OCI-LY7 (cell line): ENCODE data around the gene ZNF771. TPM values are rescaled to one million over a fixed set of nuclear protein-coding genes. Genes with fewer than 3 reads are reported as not detected.

Experiments
- BruUV-seq: library from RNA; stranded (reverse); fragments of 400-500 nt; replicated peaks from 2 replicates; lab custom pipeline; 2021; lab: Mats Ljungman, UMichigan
- CTCF ChIA-PET: fragments of 300-600 bp; sonication (Branson Sonifier 250); formaldehyde crosslinking; loops from one replicate; lab custom pipeline; 2022; ENCODE audit warnings: antibody characterized with exemption; ENCODE audit not compliant: unreplicated experiment; lab: Charles Lee
- POLR2A ChIA-PET: fragments of 300-600 bp; sonication (Branson Sonifier 250); formaldehyde crosslinking; loops from one replicate; lab custom pipeline; 2022; ENCODE audit warnings: antibody characterized with exemption; lab: Charles Lee
- DNase-seq: peaks from one replicate; pipeline ENCODE4 v3.0.0-alpha.2; 2015; ENCODE audit warnings: low spot score
- H2AFZ ChIP-seq: fragments of 200-600 bp; sonication (generic), shearing (Covaris generic); 2 replicates; pipeline ENCODE4 v1.6.1; 2014; ENCODE audit warnings: mild to moderate bottlenecking, antibody characterized with exemption, low read length, moderate library complexity
- H3K27ac ChIP-seq: fragments of 200-600 bp; sonication (generic); 2 replicates; pipeline ENCODE4 v1.5.1; 2014; ENCODE audit warnings: mixed run types, low read depth, mild to moderate bottlenecking, moderate library complexity, low read length, inconsistent platforms; ENCODE audit not compliant: poor library complexity, severe bottlenecking
- H3K36me3 ChIP-seq: fragments of 200-600 bp; sonication (generic); 2 replicates; pipeline ENCODE4 v1.6.1; 2014; ENCODE audit warnings: mild to moderate bottlenecking, antibody characterized with exemption, low read length, moderate library complexity, mixed read lengths; ENCODE audit not compliant: insufficient read depth
- H3K4me1 ChIP-seq: fragments of 200-600 bp; sonication (generic); 2 replicates; pipeline ENCODE4 v1.5.1; 2014; ENCODE audit warnings: mild to moderate bottlenecking, low read length; ENCODE audit not compliant: insufficient read depth, poor library complexity, severe bottlenecking
- H3K4me2 ChIP-seq: fragments of 200-600 bp; sonication (generic); 2 replicates; pipeline ENCODE4 v1.6.1; 2014; ENCODE audit warnings: mild to moderate bottlenecking, low read length
- H3K4me3 ChIP-seq: fragments of 200-600 bp; sonication (generic); 2 replicates; pipeline ENCODE4 v1.5.1; 2014; ENCODE audit warnings: mild to moderate bottlenecking, low read depth, low read length; ENCODE audit not compliant: poor library complexity, severe bottlenecking
- H3K79me2 ChIP-seq: fragments of 200-600 bp; sonication (generic); 2 replicates; pipeline ENCODE4 v1.6.1; 2016; ENCODE audit warnings: low read depth, mild to moderate bottlenecking, low read length, moderate library complexity, mixed read lengths; ENCODE audit not compliant: insufficient read depth
- H3K9me2 ChIP-seq: fragments of 200-600 bp; sonication (generic); 2 replicates; pipeline ENCODE4 v1.6.1; 2016; ENCODE audit warnings: mild to moderate bottlenecking, low read length, mixed read lengths; ENCODE audit not compliant: insufficient read depth
- H3K9me3 ChIP-seq: fragments of 200-600 bp; sonication (generic); 2 replicates; pipeline ENCODE4 v1.6.1; 2014; ENCODE audit warnings: mild to moderate bottlenecking, mixed run types, low read length, mixed read lengths
- H4K20me1 ChIP-seq: fragments of 200-600 bp; sonication (generic); 2 replicates; pipeline ENCODE4 v1.6.1; 2014; ENCODE audit warnings: mild to moderate bottlenecking, antibody characterized with exemption, low read length, moderate library complexity, mixed read lengths; ENCODE audit not compliant: insufficient read depth
- EZH2phosphoT487 ChIP-seq: fragments of 200-600 bp; sonication (generic); IDR thresholded peaks from 2 replicates; pipeline ENCODE4 v1.6.1; 2018; ENCODE audit warnings: low read depth, borderline replicate concordance, mild to moderate bottlenecking, mixed run types, antibody characterized with exemption, low read length, moderate library complexity, mixed read lengths
- intact Hi-C: fragments of 100-400 bp; cut with micrococcal nuclease; formaldehyde crosslinking; loops from one replicate; pipeline ENCODE4 v1.10.0; 2022; ENCODE audit not compliant: unreplicated experiment
- total RNA-seq, 2 experiments: library from RNA; depleted of rRNA in 1 of 2; stranded (reverse); fragments of >200 nt in 1 of 2; shearing (Covaris generic) in 1 of 2; gene quantifications; 2 replicates each; pipeline ENCODE4 v1.2.3, GENCODE V29; 2014 to 2022
- TF ChIP-seq, protein P1 (sequence below): fragments of 200-600 bp; sonication (generic); conservative IDR thresholded peaks from 2 replicates; pipeline ENCODE4 v1.5.1; 2014; ENCODE audit warnings: mild to moderate bottlenecking, antibody characterized with exemption, low read length, moderate library complexity, mixed read lengths

The ZNF771 gene
- total RNA-seq, 2 experiments from 2014 or later = 6.4 to 10.8 TPM

DNA sequence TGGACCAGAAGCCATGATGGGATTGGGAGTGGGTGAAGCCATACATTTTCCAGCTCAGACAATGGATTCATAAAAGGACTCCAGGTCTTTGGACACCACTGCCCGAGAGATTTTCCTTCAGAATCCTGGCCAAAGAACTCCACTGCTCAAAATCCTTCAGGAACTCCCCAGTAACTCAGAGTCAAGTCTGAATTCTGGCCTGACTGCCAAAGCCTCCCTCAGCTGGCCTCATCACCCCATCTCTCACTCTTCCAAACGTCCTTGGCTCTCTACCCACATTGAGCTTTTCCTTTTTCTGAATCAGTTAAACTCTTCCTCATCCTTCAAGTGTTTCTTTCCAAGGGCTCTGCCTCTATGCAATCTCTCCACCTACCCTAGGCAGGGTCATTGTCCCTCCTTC lies 23.9 kb upstream of the ZNF771 start:
- Histone ChIP-seq H3K79me2 (peaks cover 35% of the 10 kb centered on the region; the same call in 1 of the 2 replicates), H3K9me2 (no peaks in the 10 kb centered on the region), H3K9me3 (no peaks in the 10 kb centered on the region), H3K4me2 (peak overlapping the region; percentile 98), H2AFZ (no peak overlapping the region; the same call in 1 of the 2 replicates), H3K36me3 (peaks cover 19% of the 10 kb centered on the region), H3K4me3 (peak overlapping the region; percentile 85), H3K4me1 (peaks cover 42% of the 10 kb centered on the region), H3K27ac (peak overlapping the region; percentile 97), H4K20me1 (no peaks in the 10 kb centered on the region)
- TF ChIP-seq, protein P1, sequence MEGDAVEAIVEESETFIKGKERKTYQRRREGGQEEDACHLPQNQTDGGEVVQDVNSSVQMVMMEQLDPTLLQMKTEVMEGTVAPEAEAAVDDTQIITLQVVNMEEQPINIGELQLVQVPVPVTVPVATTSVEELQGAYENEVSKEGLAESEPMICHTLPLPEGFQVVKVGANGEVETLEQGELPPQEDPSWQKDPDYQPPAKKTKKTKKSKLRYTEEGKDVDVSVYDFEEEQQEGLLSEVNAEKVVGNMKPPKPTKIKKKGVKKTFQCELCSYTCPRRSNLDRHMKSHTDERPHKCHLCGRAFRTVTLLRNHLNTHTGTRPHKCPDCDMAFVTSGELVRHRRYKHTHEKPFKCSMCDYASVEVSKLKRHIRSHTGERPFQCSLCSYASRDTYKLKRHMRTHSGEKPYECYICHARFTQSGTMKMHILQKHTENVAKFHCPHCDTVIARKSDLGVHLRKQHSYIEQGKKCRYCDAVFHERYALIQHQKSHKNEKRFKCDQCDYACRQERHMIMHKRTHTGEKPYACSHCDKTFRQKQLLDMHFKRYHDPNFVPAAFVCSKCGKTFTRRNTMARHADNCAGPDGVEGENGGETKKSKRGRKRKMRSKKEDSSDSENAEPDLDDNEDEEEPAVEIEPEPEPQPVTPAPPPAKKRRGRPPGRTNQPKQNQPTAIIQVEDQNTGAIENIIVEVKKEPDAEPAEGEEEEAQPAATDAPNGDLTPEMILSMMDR = no peak
- TF ChIP-seq EZH2phosphoT487 = no peak
- CTCF ChIA-PET = interaction anchor here (1.2 to 1.5 kb wide), 2 partner anchors 12 to 13 kb away, joined by 4 to 8 read pairs; partner anchors contain the start of gene ZNF48
- DNase-seq = no peak
- no TSS peak for BruUV-seq
- POLR2A ChIA-PET = interaction anchor here (0.5 to 2.8 kb wide), 10 partner anchors 9 to 239 kb away, joined by 3 to 26 read pairs (median 6); partner anchors contain the start of genes ZNF48 and ZNF771
- intact Hi-C loops = no loop called here

- Histone ChIP-seq H3K9me3 (no peaks in the 10 kb centered on the region), H3K79me2 (peaks cover 17% of the 10 kb centered on the region), H3K4me2 (peak overlapping the region; percentile 77), H3K4me3 (peak overlapping the region; percentile 89), H4K20me1 (0 out of 2 replicates have a peak, but pooled peaks cover 5% of the 10 kb centered on the region), H3K4me1 (peaks cover 23% of the 10 kb centered on the region), H2AFZ (peak overlapping the region; percentile 60; the same call in 1 of the 2 replicates), H3K27ac (peak overlapping the region; percentile 44), H3K9me2 (no peaks in the 10 kb centered on the region), H3K36me3 (peaks cover 29% of the 10 kb centered on the region)
- POLR2A ChIA-PET = interaction anchor here (1.0 to 3.3 kb wide), 5 partner anchors 13 to 38 kb away, joined by 3 to 22 read pairs (median 6); partner anchors contain the start of genes SEPTIN1, TBC1D10B and ZNF771
- CTCF ChIA-PET = interaction anchor here (0.9 to 1.0 kb wide), 2 partner anchors 24 to 35 kb away, joined by 3 read pairs; partner anchors contain the start of gene DCTPP1
- no TSS peak for BruUV-seq
- no peak for DNase-seq
- intact Hi-C loops = loop anchor here (1.0 kb wide), 1 partner anchor 16 kb away; no protein-coding TSS in a partner anchor
- TF ChIP-seq, protein P1 = no peak
- TF ChIP-seq EZH2phosphoT487 = no peak
These were observed 12.7 kb upstream of the ZNF771 start for GRCh38 chr16:30394592-30395154.
